Erythroblast (primary cell): ENCODE results near the gene DAB1.

Experiments used
- GATA1 ChIP-seq: IDR thresholded peaks from 2 replicates; pipeline ENCODE4 v1.6.1; 2011; ENCODE audit warnings: low read depth, mild to moderate bottlenecking, control low read depth, low read length, moderate library complexity
- POLR2A ChIP-seq: IDR thresholded peaks from 2 replicates; pipeline ENCODE4 v1.6.1; 2011; ENCODE audit warnings: mild to moderate bottlenecking, low read length

- no peak for TF ChIP-seq POLR2A
- no peak for TF ChIP-seq GATA1
Measured at GRCh38 chr1:57296726-57297250, 127.1 kb downstream of the DAB1 start.
